GM12878 (cell line): ENCODE data around the gene NALF2. TPM values are rescaled to one million over a fixed set of nuclear protein-coding genes. Genes with fewer than 3 reads are reported as not detected.
A peak's percentile ranks its signal among the peaks of the same experiment; 100 is the strongest.

ENCODE experiments used
- ATAC-seq: fragments of 200-7000 bp; cut with Tn5 transposase; 3 replicates; pipeline ENCODE4 v1.9.1; 2020; ENCODE audit warnings: mild to moderate bottlenecking, moderate library complexity
- BruUV-seq: library from RNA; stranded (reverse); fragments of 400-500 nt; replicated peaks from 2 replicates; lab custom pipeline; 2021; lab: Mats Ljungman, UMichigan
- CTCF ChIA-PET: fragments of 300-600 bp; sonication (Branson Sonifier 250); formaldehyde crosslinking; extraction: SDS; loops from one replicate; lab custom pipeline; 2021; ENCODE audit warnings: inconsistent platforms; lab: Yijun Ruan, JAX
- POLR2A ChIA-PET: fragments of 350-600 bp; formaldehyde crosslinking; extraction: SDS; loops from one replicate; lab custom pipeline; 2021; ENCODE audit warnings: inconsistent platforms; lab: Charles Lee
- RAD21 ChIA-PET: fragments of 300-600 bp; sonication (Branson Sonifier 250); formaldehyde crosslinking; loops from one replicate; lab custom pipeline; 2023; ENCODE audit warnings: antibody characterized with exemption; ENCODE audit not compliant: unreplicated experiment; lab: Charles Lee
- SMC1A ChIA-PET: fragments of 300-600 bp; sonication (Branson Sonifier 250); formaldehyde crosslinking; loops from one replicate; lab custom pipeline; 2023; ENCODE audit not compliant: unreplicated experiment, uncharacterized antibody; lab: Charles Lee
- DNase-seq: peaks from one replicate; pipeline ENCODE4 v3.0.0-alpha.2; 2011; ENCODE audit warnings: low read depth, low spot score
- FAIRE-seq: peaks from 3 replicates; lab custom pipeline; 2011; peaks lifted over from hg19 to GRCh38; lab: Jason Lieb, UNC
- H2AFZ ChIP-seq: 2 replicates; pipeline ENCODE4 v1.6.0; 2011; ENCODE audit warnings: low read depth, low read length, control low read depth; ENCODE audit not compliant: control insufficient read depth
- H3K27ac ChIP-seq: 2 replicates; pipeline ENCODE4 v1.5.1; 2011; ENCODE audit warnings: control low read depth; ENCODE audit not compliant: control insufficient read depth, insufficient read depth
- H3K27me3 ChIP-seq, 2 experiments: replicated peaks in 1 of 2; 2 replicates each; pipeline versions ENCODE4 v1.6.0 to v1.6.1; 2011; ENCODE audit warnings: low read length in 1 of 2; ENCODE audit not compliant: control insufficient read depth in 2 of 2, insufficient read depth in 2 of 2
- H3K36me3 ChIP-seq, 2 experiments: 2 replicates each; pipeline ENCODE4 v1.5.1; 2011; ENCODE audit warnings: low read length in 1 of 2; ENCODE audit not compliant: control insufficient read depth in 2 of 2, insufficient read depth in 2 of 2
- H3K4me1 ChIP-seq: 2 replicates; pipeline ENCODE4 v1.6.1; 2011; ENCODE audit warnings: mild to moderate bottlenecking, low read length, moderate library complexity, mixed read lengths; ENCODE audit not compliant: control insufficient read depth, insufficient read depth
- H3K4me2 ChIP-seq: 2 replicates; pipeline ENCODE4 v1.6.0; 2011; ENCODE audit warnings: control low read depth; ENCODE audit not compliant: control insufficient read depth, insufficient read depth
- H3K4me3 ChIP-seq: fragments of 200-600 bp; sonication (generic); 2 replicates; pipeline ENCODE4 v1.5.1; 2016
- H3K79me2 ChIP-seq: 2 replicates; pipeline ENCODE4 v1.6.0; 2011; ENCODE audit warnings: low read length; ENCODE audit not compliant: control insufficient read depth, insufficient read depth
- H3K9ac ChIP-seq: 2 replicates; pipeline ENCODE4 v1.8.0; 2011; ENCODE audit warnings: low read length, control low read depth, mixed read lengths; ENCODE audit not compliant: control insufficient read depth, insufficient read depth
- H3K9me3 ChIP-seq: replicated peaks from 3 replicates; pipeline ENCODE4 v1.5.1; 2011; ENCODE audit warnings: mild to moderate bottlenecking, low read length; ENCODE audit not compliant: control insufficient read depth, insufficient read depth
- H4K20me1 ChIP-seq: 2 replicates; pipeline ENCODE4 v1.6.0; 2011; ENCODE audit not compliant: control insufficient read depth, insufficient read depth
- CREM ChIP-seq: IDR thresholded peaks from 2 replicates; pipeline ENCODE4 v1.6.1; 2014; ENCODE audit warnings: antibody characterized with exemption, low read depth
- RAD21 ChIP-seq: IDR thresholded peaks from 2 replicates; pipeline ENCODE4 v1.6.1; 2011; ENCODE audit warnings: mild to moderate bottlenecking, low read depth, low read length, moderate library complexity; ENCODE audit not compliant: insufficient read depth
- SMC3 ChIP-seq: IDR thresholded peaks from 2 replicates; pipeline ENCODE4 v1.6.1; 2011; ENCODE audit warnings: low read length, improper control_type of control experiment, borderline replicate concordance
- WGBS: methylation state at CpG from one replicate; pipeline ENCODE4 v1.1.6; 2016; ENCODE audit warnings: low lambda C conversion rate; ENCODE audit not compliant: insufficient replicate concordance, insufficient coverage; ENCODE audit errors: missing lambda C conversion rate; 5-methylcytosine and 5-hydroxymethylcytosine counted together
- in situ Hi-C: fragments of 300-500 bp; cut with MboI; formaldehyde crosslinking; loops from 9 replicates; pipeline ENCODE4 v1.14.3; 2018; ENCODE audit warnings: mixed read lengths
- intact Hi-C: fragments of 100-400 bp; cut with micrococcal nuclease; formaldehyde crosslinking; loops from one replicate; pipeline ENCODE4 v1.14.2; 2022; ENCODE audit not compliant: unreplicated experiment
- polyA plus RNA-seq, 11 experiments: library from polyadenylated mRNA; depleted of rRNA in 4 of 11; unstranded in 6 of 11; stranded (reverse) in 5 of 11; fragments of >200 nt; fragmentation: Nextera tagmentation in 4 of 11; fragmentation: Illumina TruSeq in 1 of 11; extraction: Ambion mirVana in 4 of 11; extraction: Trizol in 1 of 11; gene quantifications; 1 replicate in 1 of 11; 2 replicates in 10 of 11; pipeline versions ENCODE4 v1.2.1 to v1.2.3, GENCODE V29; 2011 to 2016; ENCODE audit warnings: inconsistent platforms in 2 of 11, missing spikeins in 2 of 11, low read depth in 1 of 11
- total RNA-seq, 4 experiments: library from RNA; depleted of rRNA in 3 of 4; stranded (reverse); fragments of >200 nt in 3 of 4; fragmentation: Illumina TruSeq in 1 of 4; extraction: Trizol in 1 of 4; gene quantifications; 2 replicates each; pipeline versions ENCODE4 v1.2.1 to v1.2.3, GENCODE V29; 2013 to 2021
- TF ChIP-seq, protein P1 (sequence below), 3 experiments: IDR thresholded peaks in 2 of 3; conservative IDR thresholded peaks in 1 of 3; 2 replicates each; pipeline ENCODE4 v1.5.1; 2011; ENCODE audit warnings: low read depth in 3 of 3, low read length in 3 of 3, mild to moderate bottlenecking in 3 of 3, control low read depth in 2 of 3, moderate library complexity in 2 of 3, inconsistent platforms in 1 of 3, mixed read lengths in 1 of 3; ENCODE audit not compliant: control insufficient read depth in 2 of 3, insufficient read depth in 1 of 3; ENCODE audit errors: extremely low read depth in 1 of 3

The NALF2 gene
- total and polyA plus RNA-seq, 10 of the 15 experiments (the other 5 are each of a cell fraction or from before 2014, with no cell fraction given) = not detected

DNA sequence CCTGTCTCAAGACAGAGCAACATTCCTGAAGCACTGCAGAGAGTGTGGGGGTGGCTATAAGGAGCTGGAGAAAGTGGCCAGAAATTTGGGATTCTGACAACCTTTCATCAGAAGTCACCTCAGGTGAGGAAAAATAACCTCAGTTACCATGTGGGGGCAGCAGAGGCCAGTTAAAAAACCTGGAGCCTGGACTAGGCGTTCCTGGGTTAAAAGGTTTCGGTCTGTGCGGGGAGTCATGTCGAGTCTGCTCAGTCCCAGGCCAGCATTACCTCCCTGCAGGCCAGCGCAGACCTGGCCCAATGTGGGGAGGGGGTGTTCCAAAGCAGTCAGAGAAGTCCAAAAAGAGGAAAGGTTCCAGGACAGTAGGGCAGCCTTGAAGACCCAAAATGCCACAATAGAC, 10.9 kb upstream of the NALF2 start:
- SMC1A ChIA-PET = interaction anchor here (0.9 to 2.0 kb wide), 3 partner anchors 26 to 604 kb away, joined by 3 to 5 read pairs (median 4); no protein-coding TSS in a partner anchor

More for the DNA sequence above, 10.9 kb upstream of the NALF2 start:
- Histone ChIP-seq H3K9me3 (no peaks in the 10 kb centered on the region), H3K36me3 (no peaks in the 10 kb centered on the region), H3K4me3 (no peak overlapping the region), H3K4me2 (no peak overlapping the region), H2AFZ (no peak overlapping the region), H3K27ac (no peak overlapping the region), H3K9ac (no peak overlapping the region), H4K20me1 (no peaks in the 10 kb centered on the region), H3K79me2 (no peaks in the 10 kb centered on the region), H3K4me1 (no peaks in the 10 kb centered on the region), H3K27me3 (no peaks in the 10 kb centered on the region)
- DNase-seq = no peak
- intact Hi-C loops = loop anchor here (2.0 to 5.0 kb wide), 3 partner anchors 124 to 604 kb away; partner anchors contain the start of gene EDA
- in situ Hi-C loops = no loop called here
- ChIA-PET CTCF (interaction anchor here (0.8 to 2.2 kb wide), 3 partner anchors 125 to 604 kb away, joined by 3 to 8 read pairs (median 7); no protein-coding TSS in a partner anchor), POLR2A (no interaction called here), RAD21 (interaction anchor here (0.9 kb wide), 1 partner anchor 538 kb away, joined by 4 read pairs; no protein-coding TSS in a partner anchor)
- TF ChIP-seq RAD21 = peak; percentile 64
- TF ChIP-seq, protein P1, sequence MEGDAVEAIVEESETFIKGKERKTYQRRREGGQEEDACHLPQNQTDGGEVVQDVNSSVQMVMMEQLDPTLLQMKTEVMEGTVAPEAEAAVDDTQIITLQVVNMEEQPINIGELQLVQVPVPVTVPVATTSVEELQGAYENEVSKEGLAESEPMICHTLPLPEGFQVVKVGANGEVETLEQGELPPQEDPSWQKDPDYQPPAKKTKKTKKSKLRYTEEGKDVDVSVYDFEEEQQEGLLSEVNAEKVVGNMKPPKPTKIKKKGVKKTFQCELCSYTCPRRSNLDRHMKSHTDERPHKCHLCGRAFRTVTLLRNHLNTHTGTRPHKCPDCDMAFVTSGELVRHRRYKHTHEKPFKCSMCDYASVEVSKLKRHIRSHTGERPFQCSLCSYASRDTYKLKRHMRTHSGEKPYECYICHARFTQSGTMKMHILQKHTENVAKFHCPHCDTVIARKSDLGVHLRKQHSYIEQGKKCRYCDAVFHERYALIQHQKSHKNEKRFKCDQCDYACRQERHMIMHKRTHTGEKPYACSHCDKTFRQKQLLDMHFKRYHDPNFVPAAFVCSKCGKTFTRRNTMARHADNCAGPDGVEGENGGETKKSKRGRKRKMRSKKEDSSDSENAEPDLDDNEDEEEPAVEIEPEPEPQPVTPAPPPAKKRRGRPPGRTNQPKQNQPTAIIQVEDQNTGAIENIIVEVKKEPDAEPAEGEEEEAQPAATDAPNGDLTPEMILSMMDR (IDR thresholded peaks at IDR 0.05 in 2 of 3, conservative IDR thresholded peaks at IDR 0.05 in 1 of 3; ENCODE audit: control insufficient read depth in 2 of 3, extremely low read depth in 1 of 3, insufficient read depth in 1 of 3, low read depth in 3 of 3, low read length in 3 of 3) = peak; percentile 28 to 45 (median 38); a peak in 4 of 6 replicates
- TF ChIP-seq SMC3 = peak; percentile 23; the same call in 1 of the 2 replicates
- TF ChIP-seq CREM = no peak
- WGBS = 16% methylated on average over 5 of the region's 5 CpGs
- no peak for FAIRE-seq
- no TSS peak for BruUV-seq
- peak; percentile 64 for ATAC-seq
